ENCODE data around the gene RPTOR. TPM values are rescaled to one million over a fixed set of nuclear protein-coding genes. Genes with fewer than 3 reads are reported as not detected.
"Not testable (repeated sequence)": the region's sequence is repeated elsewhere in the genome, so short reads cannot be mapped to it uniquely, and the experiment has no call there.

Gene RPTOR
- total and polyA plus RNA-seq, 4 experiments from 2014 or later: 2.4 to 51.8 (median 29.6) TPM

DNA sequence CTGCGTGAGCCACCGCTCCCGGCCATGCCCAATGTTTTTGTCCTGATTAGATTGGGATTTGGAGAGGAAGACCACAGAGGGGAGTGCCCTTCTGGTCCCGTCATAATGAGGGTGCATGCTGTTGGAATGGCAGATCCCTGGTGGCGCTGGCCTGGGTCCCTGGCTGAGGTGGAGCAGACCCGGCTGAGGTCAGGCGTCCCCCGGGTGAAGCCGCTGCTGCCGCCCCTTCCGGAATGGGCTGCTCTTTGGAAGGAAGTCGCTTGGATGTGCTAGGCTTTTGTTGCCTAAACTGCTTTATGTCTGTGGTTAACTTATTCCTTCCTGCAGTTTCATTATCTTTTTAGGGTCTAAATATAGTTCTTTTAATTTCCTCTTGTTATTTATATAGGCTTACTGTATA lies 326.7 kb downstream of the RPTOR start:
- H3K36me3 Mint-ChIP-seq: peaks cover 1 to 3% of the 10 kb centered on the region in 2 donors
- H3K36me3 ChIP-seq (ENCODE audit: insufficient read depth, low read length): no peaks in the 10 kb centered on the region
- H3K9me3 ChIP-seq (ENCODE audit: control insufficient read depth in 1 of 2, low read length in 2 of 2): no peaks in the 10 kb centered on the region
- no peak overlapping the region for H3K27ac ChIP-seq (ENCODE audit: low read depth, low read length)
- intact Hi-C loops (cut with micrococcal nuclease): loop anchor here (1.0 kb wide), 1 partner anchor 20 kb away; no protein-coding TSS in a partner anchor
- peaks cover 0 to 2% (median 0%) of the 10 kb centered on the region in 8 donors for H3K9me3 Mint-ChIP-seq
- peak overlapping the region in 1 of 2 donors; percentile 23 for H3K4me3 ChIP-seq (ENCODE audit: low read length in 2 of 2)
- DNase-seq: peak in 2 of 5 donors; percentile 26 to 28
- H3K4me1 Mint-ChIP-seq: peaks cover 33 to 58% (median 45%) of the 10 kb centered on the region in 4 donors
- no peaks in the 10 kb centered on the region for H3K27me3 Mint-ChIP-seq
- ChIA-PET CTCF (ENCODE audit: partially characterized antibody) (interaction anchor here (1.1 to 2.4 kb wide), 2 partner anchors 28 to 79 kb away, joined by 4 to 11 read pairs; no protein-coding TSS in a partner anchor), POLR2A (ENCODE audit: partially characterized antibody) (interaction anchor here (1.3 to 2.4 kb wide), 3 partner anchors 18 to 21 kb away, joined by 4 to 10 read pairs (median 10); no protein-coding TSS in a partner anchor)
- peak overlapping the region; percentile 41 to 82 (median 72) for H3K4me3 Mint-ChIP-seq
- H3K27me3 ChIP-seq (ENCODE audit: insufficient read depth, low read length): no peaks in the 10 kb centered on the region
- H3K4me1 ChIP-seq (ENCODE audit: insufficient read depth, low read length): peaks cover 38% of the 10 kb centered on the region
- peak overlapping the region; percentile 36 to 83 (median 67) for H3K27ac Mint-ChIP-seq

DNA sequence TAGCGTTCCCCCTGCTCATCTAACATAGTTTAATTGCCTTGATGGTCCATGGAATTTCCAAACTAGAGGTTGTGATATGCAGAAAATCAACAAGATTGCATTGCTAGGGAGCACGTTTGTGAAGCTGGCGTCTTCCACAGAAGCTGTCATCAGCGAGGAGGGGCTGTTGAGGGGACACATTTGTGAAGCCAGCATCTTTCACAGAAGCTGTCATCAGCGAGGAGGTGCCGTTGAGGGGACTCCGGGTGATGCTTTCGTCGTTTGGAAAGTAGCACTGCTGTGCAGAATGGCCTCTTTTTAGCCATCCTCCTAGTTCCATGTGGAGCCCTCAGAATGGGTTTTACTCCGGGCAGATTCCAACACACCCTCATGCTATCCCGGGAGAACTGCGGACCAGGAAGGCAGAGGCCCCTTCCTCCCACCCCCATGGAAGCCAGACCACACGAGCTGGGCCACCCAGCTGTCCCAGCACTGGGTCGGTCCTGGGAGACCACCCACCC lies 327.4 kb downstream of the RPTOR start:
- Histone ChIP-seq H3K36me3 (ENCODE audit: insufficient read depth, low read length) (no peaks in the 10 kb centered on the region), H3K9me3 (ENCODE audit: control insufficient read depth in 1 of 2, low read length in 2 of 2) (no peaks in the 10 kb centered on the region), H3K4me1 (ENCODE audit: insufficient read depth, low read length) (peaks cover 40% of the 10 kb centered on the region), H3K4me3 (ENCODE audit: low read length in 2 of 2) (peak overlapping the region; percentile 2 to 23), H3K27ac (ENCODE audit: low read depth, low read length) (no peak overlapping the region), H3K27me3 (ENCODE audit: insufficient read depth, low read length) (no peaks in the 10 kb centered on the region)
- DNase-seq: no peak
- H3K4me1 Mint-ChIP-seq: peaks cover 34 to 60% (median 47%) of the 10 kb centered on the region in 4 donors
- H3K27ac Mint-ChIP-seq: peak overlapping the region in 5 of 7 donors; percentile 25 to 84 (median 58)
- intact Hi-C loops (cut with micrococcal nuclease): no loop called here
- H3K27me3 Mint-ChIP-seq: no peaks in the 10 kb centered on the region
- H3K4me3 Mint-ChIP-seq: peak overlapping the region in 7 of 8 donors; percentile 59 to 82 (median 73)
- CTCF ChIA-PET (ENCODE audit: partially characterized antibody): interaction anchor here (0.6 to 2.4 kb wide), 3 partner anchors 27 to 101 kb away, joined by 3 to 11 read pairs (median 4); no protein-coding TSS in a partner anchor
- POLR2A ChIA-PET (ENCODE audit: partially characterized antibody): interaction anchor here (1.5 to 2.4 kb wide), 2 partner anchors 17 to 20 kb away, joined by 10 read pairs; no protein-coding TSS in a partner anchor
- peaks cover 0 to 3% (median 0%) of the 10 kb centered on the region in 8 donors for H3K9me3 Mint-ChIP-seq
- H3K36me3 Mint-ChIP-seq: peaks cover 4 to 7% of the 10 kb centered on the region in 2 donors

DNA sequence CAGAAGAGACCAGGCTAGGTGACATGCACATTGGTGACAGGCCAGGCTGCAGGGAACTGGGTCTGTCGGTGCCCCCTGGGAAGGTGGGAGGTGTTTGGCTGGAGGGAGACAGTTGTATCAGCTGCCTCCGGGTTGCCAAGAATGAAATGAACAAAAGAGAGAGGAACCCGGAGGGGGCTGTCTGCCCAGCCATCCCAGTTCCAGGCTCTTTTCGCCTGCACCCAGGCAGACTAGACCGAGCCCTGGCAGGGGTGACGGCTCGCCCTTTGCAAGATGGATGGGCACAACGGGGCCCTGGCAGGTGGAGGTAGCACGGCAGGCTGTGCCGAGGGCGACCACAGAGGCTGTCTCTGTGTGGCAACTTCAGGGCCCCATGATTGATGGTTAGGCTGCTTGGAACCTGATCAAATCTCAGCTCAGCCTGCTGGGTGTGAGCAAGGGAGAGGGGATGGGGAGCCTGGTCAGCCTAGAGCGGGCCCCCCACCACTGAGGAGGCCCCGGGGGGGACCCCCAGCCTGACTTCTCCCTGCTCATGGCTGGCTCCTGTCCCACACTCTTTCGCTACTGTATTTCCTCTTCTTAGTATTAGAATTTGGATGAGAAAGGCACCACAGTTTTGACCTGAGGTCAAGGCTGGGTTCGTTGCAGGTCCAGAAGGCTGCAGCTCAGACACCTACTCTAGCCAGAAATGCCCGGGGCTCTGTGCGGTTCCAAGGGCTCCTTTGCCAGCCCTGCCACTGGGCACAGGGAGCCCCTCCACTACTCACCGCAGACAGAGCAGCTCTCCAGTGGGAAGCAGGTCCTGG lies 328.1 kb downstream of the RPTOR start:
- peaks cover 39 to 66% (median 53%) of the 10 kb centered on the region in 4 donors for H3K4me1 Mint-ChIP-seq
- peak overlapping the region in 2 of 7 donors; percentile 11 to 29 for H3K27ac Mint-ChIP-seq
- no peak overlapping the region for H3K27ac ChIP-seq (ENCODE audit: low read depth, low read length)
- H3K27me3 ChIP-seq (ENCODE audit: insufficient read depth, low read length): no peaks in the 10 kb centered on the region
- H3K36me3 ChIP-seq (ENCODE audit: insufficient read depth, low read length): no peaks in the 10 kb centered on the region
- H3K4me1 ChIP-seq (ENCODE audit: insufficient read depth, low read length): peaks cover 47% of the 10 kb centered on the region
- intact Hi-C loops (cut with micrococcal nuclease): no loop called here
- POLR2A ChIA-PET (ENCODE audit: partially characterized antibody): interaction anchor here (1.5 to 2.4 kb wide), 2 partner anchors 17 to 19 kb away, joined by 10 read pairs; no protein-coding TSS in a partner anchor
- H3K9me3 ChIP-seq (ENCODE audit: control insufficient read depth in 1 of 2, low read length in 2 of 2): no peaks in the 10 kb centered on the region
- CTCF ChIA-PET (ENCODE audit: partially characterized antibody): interaction anchor here (0.6 to 2.4 kb wide), 2 partner anchors 26 to 100 kb away, joined by 3 to 11 read pairs; no protein-coding TSS in a partner anchor
- no peak for DNase-seq
- H3K36me3 Mint-ChIP-seq: peaks cover 7 to 8% of the 10 kb centered on the region in 2 donors
- H3K4me3 ChIP-seq (ENCODE audit: low read length in 2 of 2): no peak overlapping the region
- peak overlapping the region in 2 of 8 donors; percentile 16 to 36 for H3K4me3 Mint-ChIP-seq
- H3K27me3 Mint-ChIP-seq: no peaks in the 10 kb centered on the region
- peaks cover 0 to 3% (median 0%) of the 10 kb centered on the region in 8 donors for H3K9me3 Mint-ChIP-seq

DNA sequence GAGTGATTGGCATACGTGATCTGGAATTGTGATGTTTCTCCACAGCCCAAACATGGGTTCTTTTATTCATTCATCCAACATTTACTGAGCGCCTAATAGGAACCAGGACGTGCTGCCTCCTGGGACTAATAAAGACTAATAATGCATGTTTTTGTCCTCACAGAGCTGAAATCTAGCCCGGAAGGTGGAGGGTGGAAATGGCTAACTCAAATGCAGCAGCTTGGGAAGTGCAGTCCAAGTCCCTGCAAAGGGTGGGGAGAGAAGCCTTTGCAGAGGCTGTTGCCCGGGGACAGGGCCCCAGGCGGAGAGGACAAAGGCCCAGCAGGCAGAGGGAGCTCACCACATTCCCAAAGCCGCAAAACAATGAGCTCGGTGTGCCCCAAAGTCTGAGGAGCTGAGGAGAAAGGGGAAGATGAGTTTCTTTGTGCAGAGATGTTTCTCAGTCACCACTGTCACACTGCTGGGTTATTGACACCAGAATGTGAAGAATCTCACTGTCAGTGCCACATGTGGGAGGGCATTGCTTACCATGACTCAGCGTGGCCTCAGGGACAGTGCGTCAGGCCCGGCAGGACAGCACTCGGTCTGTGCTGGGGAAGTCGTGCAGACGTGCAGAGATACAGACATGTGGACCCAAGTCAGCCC lies 328.8 kb downstream of the RPTOR start:
- Mint-ChIP-seq H3K9me3 (peaks cover 0 to 3% (median 0%) of the 10 kb centered on the region in 8 donors), H3K4me3 (peak overlapping the region in 2 of 8 donors; percentile 16 to 30), H3K27me3 (no peaks in the 10 kb centered on the region), H3K27ac (peak overlapping the region in 2 of 7 donors; percentile 11 to 23), H3K4me1 (peaks cover 42 to 74% (median 57%) of the 10 kb centered on the region in 4 donors), H3K36me3 (peaks cover 3 to 8% of the 10 kb centered on the region in 2 donors)
- Histone ChIP-seq H3K27me3 (ENCODE audit: insufficient read depth, low read length) (no peaks in the 10 kb centered on the region), H3K9me3 (ENCODE audit: control insufficient read depth in 1 of 2, low read length in 2 of 2) (no peaks in the 10 kb centered on the region), H3K36me3 (ENCODE audit: insufficient read depth, low read length) (no peaks in the 10 kb centered on the region), H3K4me1 (ENCODE audit: insufficient read depth, low read length) (peaks cover 52% of the 10 kb centered on the region), H3K27ac (ENCODE audit: low read depth, low read length) (no peak overlapping the region), H3K4me3 (ENCODE audit: low read length in 2 of 2) (no peak overlapping the region)
- DNase-seq: no peak
- intact Hi-C loops (cut with micrococcal nuclease): no loop called here
- ChIA-PET CTCF (ENCODE audit: partially characterized antibody) (interaction anchor here (2.4 kb wide), 1 partner anchor 25 kb away, joined by 11 read pairs; no protein-coding TSS in a partner anchor), POLR2A (ENCODE audit: partially characterized antibody) (interaction anchor here (2.4 kb wide), 1 partner anchor 19 kb away, joined by 10 read pairs; no protein-coding TSS in a partner anchor)

DNA sequence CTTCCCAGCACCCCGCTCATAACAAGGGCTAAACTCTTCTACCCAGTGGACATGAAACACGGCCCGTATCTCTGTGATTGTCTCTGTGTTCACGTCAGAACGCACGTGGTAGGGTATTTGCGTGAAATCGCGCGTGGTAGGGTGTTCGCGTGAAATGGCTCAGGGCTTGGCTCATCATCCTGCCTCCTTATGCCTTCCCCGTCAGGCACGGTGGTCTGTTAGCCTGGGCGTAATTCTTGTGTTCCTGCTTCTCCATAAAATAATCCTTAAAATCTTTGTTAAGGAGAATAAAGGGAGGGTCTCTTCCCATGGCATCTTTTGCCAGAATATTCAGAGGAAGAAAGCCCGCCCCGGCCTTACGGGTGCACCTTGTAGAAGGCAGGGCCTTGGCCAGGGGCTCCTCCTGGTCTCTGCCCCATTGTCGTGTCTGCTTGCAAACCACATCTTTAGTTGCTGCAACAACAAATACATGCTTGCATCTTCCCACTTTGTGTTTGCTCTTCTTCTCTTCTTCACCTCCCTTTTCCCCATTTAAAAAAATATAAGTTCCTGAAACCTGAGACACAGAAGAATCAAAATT lies 330.3 kb downstream of the RPTOR start:
- Mint-ChIP-seq H3K36me3 (peaks cover 3 to 8% of the 10 kb centered on the region in 2 donors), H3K9me3 (peaks cover 0 to 5% (median 0%) of the 10 kb centered on the region in 8 donors), H3K4me3 (peak overlapping the region in 1 of 8 donors; percentile 25), H3K27me3 (no peaks in the 10 kb centered on the region), H3K4me1 (peaks cover 37 to 73% (median 52%) of the 10 kb centered on the region in 4 donors), H3K27ac (peak overlapping the region in 5 of 7 donors; percentile 3 to 78 (median 36))
- Histone ChIP-seq H3K4me3 (ENCODE audit: low read length in 2 of 2) (no peak overlapping the region), H3K4me1 (ENCODE audit: insufficient read depth, low read length) (peaks cover 52% of the 10 kb centered on the region), H3K27me3 (ENCODE audit: insufficient read depth, low read length) (no peaks in the 10 kb centered on the region), H3K9me3 (ENCODE audit: control insufficient read depth in 1 of 2, low read length in 2 of 2) (no peaks in the 10 kb centered on the region), H3K36me3 (ENCODE audit: insufficient read depth, low read length) (no peaks in the 10 kb centered on the region), H3K27ac (ENCODE audit: low read depth, low read length) (no peak overlapping the region)
- intact Hi-C loops (cut with micrococcal nuclease): no loop called here
- CTCF ChIA-PET (ENCODE audit: partially characterized antibody): no interaction called here
- no peak for DNase-seq
- POLR2A ChIA-PET (ENCODE audit: partially characterized antibody): interaction anchor here (1.3 kb wide), 1 partner anchor 14 kb away, joined by 6 read pairs; no protein-coding TSS in a partner anchor

DNA sequence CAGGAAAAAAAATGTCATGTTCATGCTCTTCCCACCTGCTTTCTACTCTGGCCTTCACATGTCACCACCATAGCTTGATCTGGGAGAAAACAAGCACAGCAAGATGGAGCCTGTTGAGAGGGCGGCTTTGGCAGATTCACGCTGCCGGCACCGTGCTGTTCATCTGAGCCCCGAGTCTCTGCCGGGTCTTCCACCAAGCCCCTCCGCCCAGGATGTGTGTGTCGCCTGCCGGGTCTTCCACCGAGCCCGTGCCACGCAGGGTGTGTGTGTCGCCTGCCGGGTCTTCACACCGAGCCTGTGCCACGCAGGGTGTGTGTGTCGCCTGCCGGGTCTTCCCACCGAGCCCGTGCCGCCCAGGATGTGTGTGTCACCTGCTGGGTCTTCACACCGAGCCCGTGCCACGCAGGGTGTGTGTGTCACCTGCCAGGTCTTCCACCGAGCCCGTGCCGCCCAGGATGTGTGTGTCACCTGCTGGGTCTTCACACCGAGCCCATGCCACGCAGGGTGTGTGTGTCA lies 330.9 kb downstream of the RPTOR start:
- H3K36me3 Mint-ChIP-seq: peaks cover 7 to 12% of the 10 kb centered on the region in 2 donors
- H3K4me1 ChIP-seq (ENCODE audit: insufficient read depth, low read length): peaks cover 49% of the 10 kb centered on the region
- H3K4me3 ChIP-seq (ENCODE audit: low read length in 2 of 2); POLR2A ChIA-PET (ENCODE audit: partially characterized antibody); H3K9me3 ChIP-seq (ENCODE audit: control insufficient read depth in 1 of 2, low read length in 2 of 2); H3K36me3 ChIP-seq (ENCODE audit: insufficient read depth, low read length); DNase-seq; intact Hi-C loops (cut with micrococcal nuclease); H3K9me3 Mint-ChIP-seq; H3K27ac ChIP-seq (ENCODE audit: low read depth, low read length); CTCF ChIA-PET (ENCODE audit: partially characterized antibody); H3K27me3 ChIP-seq (ENCODE audit: insufficient read depth, low read length); H3K27me3 Mint-ChIP-seq; H3K4me3 Mint-ChIP-seq: not testable (repeated sequence)
- H3K27ac Mint-ChIP-seq: peak overlapping the region in 2 of 7 donors; percentile 3 to 78
- peaks cover 32 to 67% (median 47%) of the 10 kb centered on the region in 4 donors for H3K4me1 Mint-ChIP-seq

All from CD4-positive, alpha-beta memory T cell (primary cell).